Fibroblast of skin of right biceps (primary cell): ENCODE data around the gene CRK.
"Not testable (repeated sequence)": the region's sequence is repeated elsewhere in the genome, so short reads cannot be mapped to it uniquely, and the experiment has no call there.

Source experiments
- DNase-seq: peaks from one replicate; pipeline ENCODE4 v3.0.0-alpha.2; 2013

Gene CRK

DNA sequence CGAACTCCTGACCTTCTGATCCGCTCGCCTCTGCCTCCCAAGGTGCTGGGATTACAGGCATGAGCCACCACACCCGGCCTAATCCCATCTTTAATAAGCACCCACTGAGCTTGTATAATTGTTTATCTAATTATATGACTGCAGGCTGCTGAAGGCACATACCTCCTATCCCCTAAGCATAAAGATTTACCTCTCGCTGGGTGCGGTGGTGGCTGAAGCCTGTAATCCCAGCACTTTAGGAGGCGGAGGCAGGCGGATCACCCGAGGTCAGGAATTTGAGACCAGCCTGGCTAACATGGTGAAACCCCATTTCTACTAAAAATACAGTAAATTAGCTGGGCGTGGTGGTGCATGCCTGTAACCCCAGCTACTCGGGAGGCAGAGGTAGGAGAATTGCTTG is 35.9 kb downstream of the CRK start:
- DNase-seq = no peak

DNA sequence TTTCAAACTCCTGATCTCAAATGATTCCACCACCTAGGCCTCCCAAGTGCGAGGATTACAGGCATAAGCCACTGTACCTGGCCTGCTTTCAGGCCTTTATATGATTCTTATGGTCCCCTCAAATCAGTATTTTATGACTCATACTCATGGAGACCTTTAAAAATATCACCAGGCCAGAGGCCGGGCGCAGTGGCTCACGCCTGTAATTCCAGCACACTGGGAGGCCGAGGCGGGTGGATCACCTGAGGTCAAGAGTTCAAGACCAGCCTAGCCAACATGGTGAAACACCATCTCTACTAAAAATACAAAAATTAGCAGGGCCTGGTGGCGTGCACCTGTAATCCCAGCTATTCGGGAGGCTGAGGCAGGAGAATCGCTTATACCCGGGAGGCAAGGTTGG is 37.6 kb downstream of the CRK start:
- DNase-seq = not testable (repeated sequence)

DNA sequence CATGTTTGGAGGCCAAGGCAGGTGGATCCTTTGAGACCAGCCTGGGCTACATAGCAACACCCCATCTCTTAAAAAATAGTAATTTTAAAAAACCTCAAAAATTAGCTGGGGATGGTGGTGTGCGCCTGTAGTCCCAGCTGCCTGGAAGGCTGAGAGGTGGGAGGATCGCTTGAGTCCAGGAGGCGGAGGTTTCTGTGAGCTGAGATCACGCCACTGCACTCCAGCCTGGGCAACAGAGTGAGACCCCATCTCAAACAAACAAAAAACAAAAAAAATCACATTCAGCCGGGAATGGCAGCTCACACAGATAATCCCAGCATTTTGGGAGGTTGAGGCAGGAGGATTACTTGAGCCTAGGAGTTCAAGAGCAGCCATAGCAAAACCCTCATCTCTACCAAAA is 39.6 kb downstream of the CRK start:
- no peak for DNase-seq

DNA sequence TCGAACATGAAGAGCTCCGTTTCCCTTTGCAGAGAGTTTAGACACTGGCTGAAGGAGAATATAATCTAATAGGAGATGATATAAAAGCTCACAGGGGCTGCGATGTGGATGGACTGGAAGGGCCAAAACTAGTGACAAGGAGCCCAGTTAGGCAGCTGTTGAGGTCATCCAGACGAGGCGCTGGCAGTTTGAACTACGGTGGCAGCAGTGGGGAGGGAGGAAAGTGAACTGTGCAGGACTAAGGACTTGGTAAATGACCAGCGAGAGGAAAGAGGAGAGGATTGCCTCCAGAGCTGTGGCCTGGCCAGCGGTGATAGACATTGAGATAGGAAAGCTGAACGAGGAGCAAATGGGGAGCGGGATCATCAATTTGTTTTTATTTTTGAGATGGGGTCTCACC is 41.4 kb downstream of the CRK start:
- DNase-seq = no peak

DNA sequence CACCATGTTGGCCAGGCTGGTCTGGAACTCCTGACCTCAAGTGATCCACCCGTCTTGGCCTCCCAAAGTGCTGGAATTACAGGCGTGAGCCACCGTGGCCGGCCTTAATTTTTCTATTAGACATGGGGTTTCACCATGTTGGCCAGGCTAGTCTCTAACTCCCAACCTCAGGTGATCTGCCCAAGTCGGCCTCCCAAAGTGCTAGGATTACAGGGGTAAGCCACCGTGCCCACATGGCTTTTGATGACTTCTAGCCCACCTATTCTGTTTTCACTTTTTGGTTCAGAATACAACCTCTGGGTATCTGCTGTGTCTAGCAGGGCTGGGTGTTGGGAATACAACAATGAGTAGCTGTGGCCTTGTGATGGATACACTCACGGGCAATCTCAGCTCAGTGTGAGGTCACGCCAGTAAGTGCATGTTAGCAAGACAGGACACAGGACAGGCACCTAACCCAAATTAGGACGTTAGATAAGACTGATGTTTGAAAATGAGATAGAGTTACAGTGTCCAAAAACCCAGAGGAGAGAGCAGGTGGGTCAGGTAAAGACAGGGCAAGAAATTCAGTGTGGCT is 41.9 kb downstream of the CRK start:
- no peak for DNase-seq

DNA sequence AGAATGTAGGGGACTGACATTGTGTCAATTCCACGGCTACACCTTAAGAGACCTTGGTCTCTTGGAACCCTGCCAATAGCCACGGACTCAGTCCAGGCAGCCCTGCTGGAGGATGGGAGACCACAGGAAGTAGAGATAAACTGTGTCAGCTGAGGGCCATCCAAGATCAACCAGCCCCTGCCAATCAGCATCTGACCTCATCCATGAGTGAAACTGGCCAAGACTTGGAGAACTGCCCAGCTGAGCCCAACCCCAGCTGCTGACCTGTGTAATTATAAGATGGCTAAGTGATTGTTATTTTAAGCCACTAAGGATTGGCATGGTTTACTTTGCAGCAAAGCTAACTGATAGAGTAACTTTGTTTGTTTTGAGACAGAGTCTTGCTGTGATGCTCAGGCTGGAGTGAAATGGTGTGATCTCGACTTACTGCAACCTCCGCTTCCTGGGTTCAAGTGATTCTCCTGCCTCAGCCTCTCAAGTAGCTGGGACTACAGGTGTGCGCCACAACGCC is 42.7 kb downstream of the CRK start:
- DNase-seq = peak; percentile 65

DNA sequence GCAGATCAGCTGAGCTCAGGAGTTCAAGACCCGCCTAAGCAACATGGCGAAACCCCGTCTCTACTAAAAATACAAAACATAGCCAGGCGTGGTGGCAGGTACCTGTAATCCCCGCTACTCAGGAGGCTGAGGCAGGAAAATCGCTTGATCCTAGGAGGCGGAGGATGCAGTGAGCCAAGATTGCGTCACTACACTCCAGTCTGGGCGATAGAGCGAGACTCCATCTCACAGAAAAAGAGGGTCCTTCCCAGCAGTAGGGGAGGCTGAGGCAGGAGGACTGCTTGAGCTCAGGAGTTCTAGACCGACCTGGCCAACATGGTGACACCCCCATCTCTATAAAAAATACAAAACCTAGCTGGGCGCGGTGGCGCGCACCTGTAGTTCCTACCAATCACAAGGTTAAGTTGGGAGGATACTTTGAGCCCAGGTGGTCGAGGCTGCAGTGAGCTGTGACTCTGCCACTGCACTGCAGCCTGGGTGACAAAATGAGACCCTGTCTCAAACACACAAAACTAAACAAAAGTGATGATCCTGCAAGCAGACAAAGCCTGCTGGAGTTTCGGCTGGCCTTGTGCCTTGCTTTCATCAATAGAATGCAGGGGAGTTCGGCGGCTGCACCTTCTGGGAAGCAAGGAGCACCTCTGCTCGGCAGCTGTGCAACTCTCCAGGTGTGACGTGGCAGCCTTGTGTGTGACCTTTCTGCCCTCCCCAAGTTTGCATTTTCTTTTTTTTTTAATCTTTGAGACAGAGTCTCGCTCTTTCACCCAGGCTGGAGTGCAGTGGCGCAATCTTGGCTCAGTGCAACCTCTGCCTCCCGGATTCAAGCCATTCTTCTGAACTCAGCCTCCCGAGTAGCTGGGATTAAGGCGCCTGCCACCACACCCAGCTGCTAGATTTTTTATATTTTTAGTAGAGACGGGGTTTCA is 43.6 kb downstream of the CRK start:
- DNase-seq = no peak

DNA sequence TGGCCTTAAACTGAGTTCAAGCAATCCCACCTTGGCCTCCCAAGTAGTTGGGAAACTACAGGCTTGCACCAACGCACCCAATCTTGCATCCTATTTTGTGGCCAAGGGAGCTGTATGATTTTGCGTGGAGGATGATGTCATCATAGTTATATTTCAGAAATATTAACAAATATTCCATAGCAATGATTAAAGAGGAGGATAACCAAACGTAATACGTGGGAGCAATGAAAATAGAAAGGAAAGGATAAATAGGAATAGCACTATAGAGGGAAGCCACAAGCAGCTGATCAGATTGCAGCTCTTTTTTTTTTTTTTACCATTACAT is 53.8 kb downstream of the CRK start:
- no peak for DNase-seq

DNA sequence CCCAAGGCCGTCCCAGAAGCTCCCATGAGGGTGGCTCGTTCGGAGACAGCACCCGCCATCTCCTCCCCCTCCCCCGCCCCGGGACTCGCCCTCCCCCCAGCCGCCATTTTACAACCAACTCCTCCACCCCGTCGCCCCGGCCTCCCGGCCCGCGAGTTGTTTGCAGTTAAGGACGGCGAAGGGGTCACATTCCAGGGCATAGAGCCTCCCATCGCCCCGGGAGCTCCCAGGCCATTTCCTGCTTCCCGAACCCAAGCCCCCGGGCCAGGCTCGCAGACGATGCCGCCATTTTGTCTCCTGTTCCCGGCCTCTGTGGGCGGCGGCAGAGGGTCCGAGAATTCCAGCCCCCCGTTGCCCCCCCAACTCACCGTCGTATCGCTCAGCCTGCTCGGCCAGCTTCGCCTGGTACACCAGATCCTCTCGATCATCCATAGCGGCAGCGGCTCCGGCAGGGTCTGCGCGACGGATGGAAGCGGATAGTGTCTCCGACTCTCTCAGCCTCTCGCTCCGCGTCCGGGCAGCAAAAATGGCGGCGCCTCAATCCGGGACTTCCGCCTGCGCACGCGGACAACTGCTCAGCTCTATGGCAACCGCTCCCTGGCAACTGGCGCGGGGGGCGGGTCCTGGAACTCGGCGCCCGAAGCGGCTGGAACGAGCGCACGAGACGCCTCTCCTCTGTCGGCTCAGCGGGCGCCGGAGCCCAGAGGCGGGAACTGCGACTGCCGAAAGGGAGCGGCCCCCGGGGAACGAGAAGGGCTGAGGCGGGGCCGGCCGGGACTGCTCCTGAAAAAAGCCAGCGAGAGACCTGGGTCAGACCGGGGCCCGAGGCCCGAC is 56.1 kb downstream of the CRK start, which contains the start of gene YWHAE:
Gene YWHAE (minus strand): TSS at position 544 of the 834 bp plus-strand sequence. CDS start 112 bp downstream, at position 432.
- DNase-seq = peak; percentile 97

DNA sequence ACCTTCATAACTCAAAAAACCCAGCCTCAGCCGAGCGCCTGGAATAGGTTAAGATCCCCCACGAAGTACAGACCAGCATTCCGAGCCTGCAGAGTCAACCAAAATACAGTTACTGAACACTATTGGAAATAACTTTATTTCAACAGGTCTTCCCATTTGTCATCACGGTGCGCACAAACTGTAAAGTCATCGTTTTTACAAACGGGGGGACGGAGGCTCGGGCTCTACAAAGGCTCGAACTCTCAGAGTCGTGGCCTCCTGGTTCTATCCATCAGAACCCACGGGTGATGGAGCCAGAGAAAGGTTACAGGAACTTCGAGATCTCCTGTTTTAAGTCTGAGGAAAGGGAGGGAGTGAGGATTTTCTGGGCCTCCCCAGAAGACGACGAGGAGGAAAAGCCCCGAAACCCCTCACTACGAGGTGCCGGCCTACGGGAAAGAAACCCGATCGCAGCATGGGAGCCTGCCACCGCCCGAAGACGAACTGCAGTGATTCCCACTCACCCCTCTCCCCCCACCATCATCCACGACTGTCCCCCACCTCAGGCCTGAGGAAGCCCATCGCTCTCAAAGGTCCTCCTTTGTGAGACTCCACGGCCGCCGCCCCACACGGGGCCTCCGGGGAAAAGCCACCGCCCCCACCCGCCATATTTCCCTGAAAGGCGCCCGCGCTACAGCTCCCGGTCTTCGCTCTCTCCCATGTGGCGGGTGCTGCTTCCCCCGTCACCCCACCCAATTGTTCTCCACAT is 56.9 kb downstream of the CRK start:
- DNase-seq = peak; percentile 73

DNA sequence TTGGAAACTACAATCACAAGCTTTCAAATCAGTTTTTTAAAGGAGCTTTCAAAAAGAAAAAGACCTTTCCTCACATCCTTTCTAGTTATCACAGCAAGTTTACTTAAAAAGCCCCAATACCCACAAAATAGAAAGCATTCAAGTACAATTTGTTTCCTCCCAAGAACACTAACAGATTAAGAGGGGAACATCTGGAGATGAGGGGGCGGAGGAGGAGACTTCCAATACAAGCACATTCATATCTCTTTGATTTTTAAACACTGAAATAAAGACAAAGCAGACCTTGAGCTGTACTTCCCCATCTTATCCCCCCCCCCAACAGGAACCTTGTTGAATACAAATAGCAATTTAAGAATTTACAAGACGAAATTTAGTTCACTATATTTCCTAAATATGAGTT is 58.0 kb downstream of the CRK start:
- no peak for DNase-seq

DNA sequence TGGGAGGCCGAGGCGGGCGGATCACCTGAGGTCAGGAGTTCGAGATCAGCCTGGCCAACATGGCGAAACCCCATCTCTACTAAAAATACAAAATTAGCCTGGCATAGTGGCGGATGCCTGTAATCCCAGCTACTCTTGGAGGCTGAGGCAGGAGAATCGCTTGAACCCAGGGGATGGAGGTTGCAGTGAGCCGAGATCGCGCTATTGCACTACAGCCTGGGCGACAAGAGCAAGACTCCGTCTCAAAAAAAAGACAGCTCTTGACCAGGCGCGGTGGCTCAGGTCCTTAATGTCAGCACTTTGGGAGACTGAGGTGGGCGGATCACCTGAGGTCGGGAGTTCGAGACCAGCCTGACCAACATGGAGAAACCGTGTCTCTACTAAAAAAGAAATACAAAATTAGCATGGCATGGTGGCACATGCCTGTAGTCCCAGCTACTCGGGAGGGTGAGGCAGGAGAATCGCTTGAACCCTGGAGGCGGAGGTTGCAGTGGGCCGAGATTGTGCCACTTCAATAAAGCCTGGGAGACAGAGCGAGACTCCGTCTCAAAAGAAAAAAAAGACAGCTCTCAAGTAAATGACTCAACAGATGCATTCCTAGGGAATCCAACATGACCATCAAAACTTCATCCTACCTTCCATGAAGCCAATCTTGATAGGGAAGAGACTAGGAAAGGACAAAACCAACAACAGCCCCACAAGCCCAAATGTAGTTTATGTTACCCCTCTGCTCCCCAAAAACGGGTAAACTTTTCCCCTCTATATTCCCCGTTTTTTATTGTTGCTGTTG is 60.0 kb downstream of the CRK start:
- peak; percentile 17 for DNase-seq

DNA sequence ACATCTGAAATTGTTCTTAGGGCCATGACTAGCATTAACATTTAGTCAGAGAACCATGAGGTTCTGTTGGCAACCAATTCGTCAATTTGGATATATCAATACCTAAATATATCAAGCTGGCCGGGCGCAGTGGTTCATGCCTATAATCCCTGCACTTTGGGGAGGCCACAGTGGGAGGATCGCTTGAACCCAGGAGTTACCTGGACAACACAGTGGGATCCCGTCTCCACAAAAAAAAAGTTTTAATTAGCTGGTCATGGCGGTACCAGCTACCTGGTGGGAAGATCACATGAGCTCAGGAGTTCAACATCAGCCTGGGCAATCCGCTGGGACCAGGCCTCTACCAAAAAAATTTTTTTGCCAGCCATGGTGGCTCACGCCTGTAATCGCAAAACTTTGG is 64.5 kb downstream of the CRK start:
- no peak for DNase-seq

DNA sequence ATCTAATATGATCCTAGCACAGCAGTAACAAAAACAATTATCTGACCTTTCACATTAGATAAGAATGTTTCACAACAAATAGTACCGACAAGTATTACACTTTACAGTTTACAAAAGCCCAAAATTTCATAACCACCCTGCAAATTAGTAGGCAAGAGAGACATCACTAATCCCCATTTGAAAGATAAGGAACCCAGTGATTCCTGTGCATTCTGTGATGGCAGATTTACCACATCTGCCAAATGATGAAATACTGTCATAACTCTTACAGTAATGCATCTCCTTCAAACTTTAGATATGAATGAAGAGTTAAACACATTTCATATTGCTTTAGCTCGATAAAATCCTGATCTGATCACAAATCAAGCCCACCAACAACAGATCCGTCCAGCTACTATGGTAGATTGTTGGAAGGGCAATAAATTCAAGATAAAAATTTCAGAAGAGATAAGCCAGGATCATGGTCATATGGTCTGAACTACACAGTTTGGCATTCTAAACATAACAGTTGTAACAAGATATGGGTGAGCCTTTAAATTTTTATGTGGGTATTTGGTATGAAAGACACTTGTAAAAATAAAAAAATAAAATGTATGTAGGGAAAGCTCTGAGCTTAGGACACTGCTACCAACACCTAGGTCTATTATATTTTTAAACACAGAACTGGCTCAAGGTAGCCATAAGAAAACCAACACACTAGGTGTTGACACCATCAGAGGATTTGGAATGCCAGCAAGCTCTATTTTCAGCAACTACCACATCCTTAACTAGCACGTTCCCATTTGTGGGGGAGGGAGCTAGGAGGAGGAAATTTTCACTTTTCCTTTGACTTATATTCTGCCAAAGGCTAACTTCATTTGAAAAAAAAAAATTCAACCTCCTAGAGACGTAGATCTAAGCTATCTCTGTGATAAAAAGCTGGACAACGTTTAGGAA is 65.3 kb downstream of the CRK start:
- DNase-seq = no peak

DNA sequence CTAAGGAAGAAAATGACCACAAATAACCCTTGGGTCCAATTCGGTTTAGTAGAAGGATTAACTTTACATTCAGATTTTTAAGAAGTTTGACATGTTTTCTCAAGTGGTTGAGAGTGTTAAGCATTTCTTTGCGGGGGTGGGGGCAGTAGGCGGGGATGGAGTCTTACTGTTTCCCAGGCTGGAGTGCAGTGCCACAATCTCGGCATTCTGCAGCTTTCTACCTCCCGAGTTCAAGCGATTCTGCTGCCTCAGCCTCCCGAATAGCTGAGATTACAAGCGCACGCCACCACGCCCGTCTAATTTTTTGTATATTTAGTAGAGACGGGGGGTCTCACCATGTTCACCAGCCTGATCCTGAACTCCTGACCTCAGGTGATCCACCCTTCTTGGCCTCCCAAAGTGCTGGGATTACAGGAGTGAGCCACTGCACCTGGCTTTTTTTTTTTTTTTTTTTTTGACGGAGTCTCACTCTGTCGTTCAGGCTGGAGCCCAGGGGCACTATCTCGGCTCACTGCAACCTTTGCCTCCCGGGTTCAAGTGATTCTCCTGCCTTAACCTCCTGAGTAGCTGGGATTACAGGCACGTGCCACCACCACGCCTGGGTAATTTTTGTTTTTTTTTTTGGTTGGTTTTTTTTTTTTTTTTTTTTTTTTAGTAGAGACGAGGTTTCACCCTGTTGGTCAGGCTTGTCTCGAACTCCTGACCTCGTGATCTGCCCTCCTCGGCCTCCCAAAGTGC is 68.4 kb downstream of the CRK start:
- not testable (repeated sequence) for DNase-seq

DNA sequence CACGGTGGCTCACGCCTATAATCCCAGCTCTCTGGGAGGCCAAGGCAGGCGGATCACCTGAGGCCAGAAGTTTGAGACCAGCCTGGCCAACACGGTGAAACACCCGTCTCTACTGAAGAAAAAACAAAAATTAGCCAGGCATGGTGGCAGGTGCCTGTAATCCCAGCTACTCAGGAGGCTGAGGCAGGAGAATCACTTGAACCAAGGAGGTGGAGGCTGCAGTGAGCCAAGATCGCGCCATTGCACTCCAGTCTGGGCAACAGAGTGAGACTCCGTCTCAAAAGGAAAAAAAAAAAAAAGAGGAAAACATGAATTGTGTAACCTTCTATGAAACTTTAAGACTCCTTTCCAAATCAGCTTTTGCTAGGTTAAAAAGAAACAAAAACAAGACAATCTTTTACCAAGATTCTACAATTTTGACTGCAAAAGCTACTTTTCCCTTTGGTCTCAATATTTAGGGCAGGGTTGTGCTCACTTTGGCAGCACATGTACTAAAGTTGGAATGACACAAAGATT is 69.3 kb downstream of the CRK start:
- not testable (repeated sequence) for DNase-seq

DNA sequence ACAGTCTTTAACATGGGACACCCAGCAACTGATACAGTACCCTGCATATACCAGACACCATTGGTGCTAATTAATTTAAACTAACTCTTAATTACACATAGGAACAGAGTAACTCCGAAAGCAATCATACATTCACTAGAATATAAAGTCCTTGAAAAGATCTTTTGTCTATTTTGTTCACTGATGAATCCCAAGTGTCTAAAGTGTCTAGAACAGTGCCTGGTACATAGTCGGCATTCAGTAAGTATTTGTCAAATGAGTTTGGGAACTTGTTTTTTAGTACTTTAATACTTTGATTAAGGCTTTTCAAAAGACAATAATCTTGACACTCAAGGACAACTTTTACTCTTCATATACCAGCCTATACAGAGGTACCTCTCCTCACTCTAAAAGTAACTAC is 69.8 kb downstream of the CRK start:
- DNase-seq = no peak

DNA sequence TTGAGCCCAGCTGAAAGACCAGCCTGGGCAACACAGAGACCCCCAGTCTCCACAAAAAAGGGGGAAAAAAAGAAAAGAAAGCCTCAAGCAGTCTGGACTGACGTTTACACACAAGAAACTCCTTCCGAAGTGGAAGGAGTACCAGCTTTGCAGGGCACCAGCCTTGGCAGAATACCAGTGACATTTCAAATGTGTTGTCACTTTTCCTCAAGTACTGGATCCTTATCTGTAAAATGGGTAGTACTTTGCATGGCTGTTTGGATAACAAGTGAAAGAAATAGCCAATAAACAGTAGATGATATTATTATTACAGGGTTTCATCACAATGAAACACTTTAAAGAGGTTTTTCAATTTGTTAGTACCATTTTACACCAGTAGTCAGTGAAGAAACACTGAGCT is 70.2 kb downstream of the CRK start:
- no peak for DNase-seq

DNA sequence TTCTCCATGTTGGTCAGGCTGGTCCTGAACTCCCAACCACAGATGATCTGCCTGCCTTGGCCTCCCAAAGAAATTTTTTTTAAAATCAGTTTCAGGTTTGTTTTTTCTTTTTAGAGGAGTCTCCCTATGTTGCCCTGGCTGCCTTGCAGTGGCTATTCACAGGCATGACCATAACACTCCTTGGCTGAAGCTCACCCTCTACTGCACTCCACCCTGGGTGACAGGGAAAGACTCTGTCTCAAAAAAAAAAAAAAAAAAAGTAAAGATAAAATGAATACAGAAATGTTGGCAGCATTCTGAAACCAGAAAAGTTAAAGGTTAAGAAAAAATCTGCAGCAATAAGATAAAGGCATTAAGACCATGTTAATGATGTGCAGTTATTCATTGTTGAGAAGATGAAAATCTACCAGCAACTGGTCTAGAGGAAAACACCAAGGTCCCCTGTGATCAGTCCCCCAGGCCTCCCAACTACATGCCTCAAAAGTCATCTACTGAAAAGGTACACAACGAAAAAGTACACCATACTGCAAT is 71.1 kb downstream of the CRK start:
- DNase-seq = no peak
